Globus pallidus (tissue), 1 donor: ENCODE results near the gene ADAT1.

Experiments
- DNase-seq: peaks from one replicate; pipeline ENCODE4 v3.0.0-alpha.2; 2015; ENCODE audit warnings: low spot score

The ADAT1 gene

GRCh38 chr16:75576384-75576811 is 46.7 kb downstream of the ADAT1 start:
- no peak for DNase-seq

GRCh38 chr16:75575958-75576357 is 47.1 kb downstream of the ADAT1 start:
- DNase-seq, result no peak

- no peak for DNase-seq
Observed at GRCh38 chr16:75573955-75574354, 49.1 kb downstream of the ADAT1 start.

GRCh38 chr16:75572864-75573542 is 50.1 kb downstream of the ADAT1 start:
- DNase-seq, result no peak

- DNase-seq, result peak; percentile 58
Observed at GRCh38 chr16:75570396-75571065, 52.5 kb downstream of the ADAT1 start.

- no peak for DNase-seq
Observed at GRCh38 chr16:75567911-75568310, 55.2 kb downstream of the ADAT1 start.

GRCh38 chr16:75566758-75567255 is 56.3 kb downstream of the ADAT1 start:
- DNase-seq, result no peak

GRCh38 chr16:75566040-75566757 is 56.9 kb downstream of the ADAT1 start, which contains the start of gene GABARAPL2:
GABARAPL2 (plus strand) TSS chr16:75566379; CDS start chr16:75566487, 108 bp downstream.
- DNase-seq, result peak; percentile 80

- DNase-seq, result peak; percentile 39
Observed at GRCh38 chr16:75565640-75566039, 57.4 kb downstream of the ADAT1 start.

- DNase-seq, result no peak
Observed at GRCh38 chr16:75559564-75560372, 63.3 kb downstream of the ADAT1 start.

GRCh38 chr16:75558846-75559401 is 64.2 kb downstream of the ADAT1 start:
- no peak for DNase-seq

- DNase-seq, result no peak
Observed at GRCh38 chr16:75556431-75556950, 66.6 kb downstream of the ADAT1 start.

GRCh38 chr16:75555707-75556430 is 67.2 kb downstream of the ADAT1 start, which contains the start of gene TMEM231:
TMEM231 (minus strand) TSS chr16:75556252; CDS start chr16:75556209, 43 bp downstream.
- DNase-seq, result peak; percentile 96

- DNase-seq, result peak; percentile 88
Observed at GRCh38 chr16:75555213-75555706, 67.8 kb downstream of the ADAT1 start.

- DNase-seq, result peak; percentile 48
Observed at GRCh38 chr16:75552951-75553350, 70.1 kb downstream of the ADAT1 start.

- DNase-seq, result peak; percentile 86
Observed at GRCh38 chr16:75550211-75550662, 72.8 kb downstream of the ADAT1 start.
